GM12873 (cell line): Measurements from ENCODE around the gene NTSR1.

Source experiments
- CTCF ChIP-seq: IDR thresholded peaks from 2 replicates; pipeline ENCODE4 v1.5.1; 2012; ENCODE audit warnings: low read depth, mild to moderate bottlenecking, moderate library complexity, low read length, control low read depth; ENCODE audit not compliant: insufficient read depth; ENCODE audit errors: missing control alignments

Gene NTSR1

GRCh38 chr20:62663145-62664018, 45.3 kb upstream of the NTSR1 start:
- no peak for TF ChIP-seq CTCF

GRCh38 chr20:62664019-62664971, 44.3 kb upstream of the NTSR1 start:
- TF ChIP-seq CTCF, result no peak

GRCh38 chr20:62665153-62665754, 43.4 kb upstream of the NTSR1 start:
- TF ChIP-seq CTCF, result no peak

GRCh38 chr20:62665826-62666735, 42.6 kb upstream of the NTSR1 start:
- no peak for TF ChIP-seq CTCF

GRCh38 chr20:62666736-62667529, 41.7 kb upstream of the NTSR1 start:
- no peak for TF ChIP-seq CTCF
